Measurements from ENCODE around the gene ANKRD30B. TPM values are rescaled to one million over a fixed set of nuclear protein-coding genes. Genes with fewer than 3 reads are reported as not detected.
"Not testable (repeated sequence)": the region's sequence is repeated elsewhere in the genome, so short reads cannot be mapped to it uniquely, and the experiment has no call there.

The ANKRD30B gene
- total RNA-seq, 2 donors from 2014 or later = not detected

DNA sequence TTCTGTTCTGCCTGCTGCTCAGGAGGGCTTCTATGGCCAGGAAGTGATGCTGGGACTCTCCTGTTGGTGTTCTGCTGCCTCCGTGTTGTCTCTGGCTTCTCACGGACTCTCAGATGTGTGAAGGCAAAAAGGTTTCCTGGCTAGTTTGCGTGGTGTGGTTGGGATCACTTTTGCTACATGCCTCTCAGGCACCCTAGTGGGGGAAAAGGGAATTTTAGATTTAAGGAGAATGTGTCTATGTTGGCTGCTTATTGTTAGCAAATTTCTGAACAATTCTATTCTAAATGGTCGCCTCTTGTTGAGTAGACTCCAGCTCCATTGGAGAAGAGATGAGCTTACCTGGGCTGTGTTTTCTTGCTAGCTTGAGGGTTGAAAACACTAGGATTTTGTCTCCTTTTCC is 120.9 kb downstream of the ANKRD30B start:
- ATAC-seq; H3K9me3 Mint-ChIP-seq; DNase-seq (ENCODE audit: low spot score); H3K27me3 Mint-ChIP-seq; H3K27ac Mint-ChIP-seq; H3K4me1 Mint-ChIP-seq (ENCODE audit: low read depth in 2 of 2); H3K4me3 Mint-ChIP-seq; H3K36me3 Mint-ChIP-seq: not testable (repeated sequence)

DNA sequence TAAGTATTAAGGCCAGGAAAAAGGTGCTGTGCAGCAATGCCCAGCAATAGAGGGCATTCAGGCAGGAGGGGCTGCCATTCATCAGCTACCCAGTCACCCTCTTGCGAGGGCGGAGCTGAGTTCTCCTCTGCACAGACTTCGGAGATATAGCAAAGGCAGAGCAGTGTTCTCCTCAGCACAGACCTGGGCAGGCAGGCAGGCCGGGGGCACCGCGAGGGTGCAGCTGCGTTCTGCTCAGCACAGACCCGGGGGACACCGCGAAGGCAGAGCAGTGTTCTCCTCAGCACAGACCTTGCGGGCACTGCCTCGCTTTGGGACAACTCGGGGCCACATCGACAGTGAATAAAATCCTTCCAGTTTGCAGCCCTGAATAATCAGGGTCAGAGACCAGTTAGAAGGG is 130.9 kb downstream of the ANKRD30B start:
- H3K4me1 Mint-ChIP-seq (ENCODE audit: low read depth in 2 of 2); H3K27me3 Mint-ChIP-seq; ATAC-seq; H3K4me3 Mint-ChIP-seq; H3K9me3 Mint-ChIP-seq; H3K36me3 Mint-ChIP-seq; DNase-seq (ENCODE audit: low spot score); H3K27ac Mint-ChIP-seq: not testable (repeated sequence)

- DNase-seq (ENCODE audit: low spot score) (no peak), ATAC-seq (no peak)
- H3K27me3 Mint-ChIP-seq = no peaks in the 10 kb centered on the region
- H3K36me3 Mint-ChIP-seq = no peaks in the 10 kb centered on the region
- no peak overlapping the region for H3K27ac Mint-ChIP-seq
- no peaks in the 10 kb centered on the region for H3K4me1 Mint-ChIP-seq (ENCODE audit: low read depth in 2 of 2)
- no peak overlapping the region for H3K4me3 Mint-ChIP-seq
- peaks cover 8% of the 10 kb centered on the region for H3K9me3 Mint-ChIP-seq
Measured at GRCh38 chr18:14900435-14900834, 152.5 kb downstream of the ANKRD30B start.

Other genes starting within 250 kb of the ANKRD30B start
- gene POTEC, start 204.6 kb upstream of the ANKRD30B start, total RNA-seq = not detected

Measured in natural killer cell treated with Interleukin-12 subunit alpha and Interleukin-12 subunit beta and Interleukin-15 and Interleukin-18, amount 100 ng/mL, for 72 hours (primary cell).